ENCODE results near the gene MAP3K5. TPM values are rescaled to one million over a fixed set of nuclear protein-coding genes. Genes with fewer than 3 reads are reported as not detected.

The MAP3K5 gene
- polyA plus RNA-seq, 4 donors = 5.4 to 7.3 (median 6.7) TPM

- DNase-seq (ENCODE audit: low read depth in 4 of 4, low spot score in 2 of 4) = peak in 1 of 4 donors; percentile 20
These were observed 242.8 kb downstream of the MAP3K5 start for GRCh38 chr6:136549300-136550044.

GRCh38 chr6:136548582-136549299, 243.5 kb downstream of the MAP3K5 start:
- no peak for DNase-seq (ENCODE audit: low read depth in 4 of 4, low spot score in 2 of 4)

- no peak for DNase-seq (ENCODE audit: low read depth in 4 of 4, low spot score in 2 of 4)
These were observed 244.4 kb downstream of the MAP3K5 start for GRCh38 chr6:136547871-136548270.

DNA sequence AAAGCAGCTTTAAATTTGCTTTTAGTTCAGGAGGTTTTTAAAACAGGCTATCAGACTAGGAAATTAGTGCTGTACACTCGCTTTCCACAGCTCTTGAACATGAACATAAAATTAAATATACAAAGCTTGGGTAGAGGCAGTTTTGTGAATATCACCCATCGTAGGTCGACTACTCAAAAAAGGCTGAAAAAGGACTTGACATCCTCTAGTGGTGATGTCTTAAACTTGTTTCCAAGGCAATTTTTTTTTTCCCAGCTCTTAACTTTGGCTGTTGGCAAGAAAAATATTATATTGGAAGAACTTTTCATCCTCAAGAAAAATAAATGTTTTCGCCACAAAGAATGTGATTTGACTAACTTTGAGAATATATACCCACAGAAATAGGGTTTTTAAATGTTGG, 244.9 kb downstream of the MAP3K5 start:
- no peak for DNase-seq (ENCODE audit: low read depth in 4 of 4, low spot score in 2 of 4)

DNA sequence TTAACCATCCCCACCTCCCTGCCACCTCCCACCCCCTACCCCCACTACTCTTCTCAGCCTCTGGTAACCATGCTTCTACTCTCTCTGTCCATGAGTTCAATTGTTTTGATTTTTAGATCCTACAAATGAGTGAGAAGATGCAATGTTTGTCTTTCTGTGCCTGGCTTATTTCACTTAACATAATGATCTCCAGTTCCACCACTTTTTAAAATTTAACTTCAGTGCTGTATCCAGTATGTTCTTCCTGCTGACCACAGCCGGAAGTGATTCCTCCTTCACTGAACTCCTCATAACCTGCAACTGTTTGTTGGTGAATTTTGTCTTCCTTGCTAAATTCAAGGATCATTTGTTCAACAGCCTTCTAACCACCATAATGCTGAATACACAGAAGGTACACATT, 245.9 kb downstream of the MAP3K5 start:
- no peak for DNase-seq (ENCODE audit: low read depth in 4 of 4, low spot score in 2 of 4)

- DNase-seq (ENCODE audit: low read depth in 4 of 4, low spot score in 2 of 4) = no peak
These were observed 248.0 kb downstream of the MAP3K5 start for GRCh38 chr6:136544326-136544725.

- no peak for DNase-seq (ENCODE audit: low read depth in 4 of 4, low spot score in 2 of 4)
These were observed 250.9 kb downstream of the MAP3K5 start for GRCh38 chr6:136541395-136541794.

- no peak for DNase-seq (ENCODE audit: low read depth in 4 of 4, low spot score in 2 of 4)
These were observed 252.2 kb downstream of the MAP3K5 start for GRCh38 chr6:136539967-136540652.

- DNase-seq (ENCODE audit: low read depth in 4 of 4, low spot score in 2 of 4) = no peak
These were observed 253.4 kb downstream of the MAP3K5 start for GRCh38 chr6:136538836-136539235.

GRCh38 chr6:136535880-136536650, 256.2 kb downstream of the MAP3K5 start:
- DNase-seq (ENCODE audit: low read depth in 4 of 4, low spot score in 2 of 4) = no peak

- DNase-seq (ENCODE audit: low read depth in 4 of 4, low spot score in 2 of 4) = no peak
These were observed 257.1 kb downstream of the MAP3K5 start for GRCh38 chr6:136535017-136535765.

GRCh38 chr6:136534268-136534667, 258.0 kb downstream of the MAP3K5 start:
- DNase-seq (ENCODE audit: low read depth in 4 of 4, low spot score in 2 of 4) = no peak

GRCh38 chr6:136533487-136533886, 258.8 kb downstream of the MAP3K5 start:
- DNase-seq (ENCODE audit: low read depth in 4 of 4, low spot score in 2 of 4) = no peak

DNA sequence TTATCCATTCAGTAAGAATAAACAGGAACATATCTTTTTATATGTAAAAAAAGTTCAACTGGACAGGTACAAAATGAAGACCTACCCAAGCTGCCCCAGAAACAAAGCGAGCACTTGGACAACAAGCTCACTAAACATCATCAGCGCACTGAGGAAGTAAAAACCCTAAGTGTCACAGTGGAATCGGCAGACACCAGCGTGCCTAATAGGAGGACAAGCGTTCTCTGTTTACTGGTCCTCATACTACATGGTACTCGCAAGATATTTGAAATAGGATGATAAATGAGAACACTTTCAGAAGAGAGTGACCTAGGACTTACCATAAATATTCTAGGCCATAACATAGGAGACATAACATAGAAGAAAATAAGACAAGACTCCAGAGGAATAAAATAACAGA, 260.2 kb downstream of the MAP3K5 start:
- DNase-seq (ENCODE audit: low read depth in 4 of 4, low spot score in 2 of 4) = no peak

GRCh38 chr6:136529710-136530109, 262.6 kb downstream of the MAP3K5 start:
- DNase-seq (ENCODE audit: low read depth in 4 of 4, low spot score in 2 of 4) = no peak

DNA sequence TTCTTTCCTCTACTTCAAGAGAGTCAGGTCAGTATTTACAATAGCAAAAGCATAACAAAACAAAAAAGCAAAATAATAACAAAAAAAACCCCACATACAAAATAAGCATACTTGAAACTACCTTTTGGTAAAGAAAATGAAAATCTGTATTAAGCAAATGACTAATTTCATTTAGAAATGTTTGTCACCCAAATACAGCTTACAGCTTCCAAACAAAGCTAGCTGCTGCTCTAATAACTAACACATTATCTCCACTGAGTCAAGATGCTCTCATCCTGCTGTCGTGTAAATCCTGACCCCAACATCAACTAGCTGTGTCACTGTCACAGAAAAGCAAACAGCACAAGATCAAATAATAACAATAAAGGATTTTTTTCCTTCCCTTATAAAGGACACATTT, 263.8 kb downstream of the MAP3K5 start:
- DNase-seq (ENCODE audit: low read depth in 4 of 4, low spot score in 2 of 4) = no peak

DNA sequence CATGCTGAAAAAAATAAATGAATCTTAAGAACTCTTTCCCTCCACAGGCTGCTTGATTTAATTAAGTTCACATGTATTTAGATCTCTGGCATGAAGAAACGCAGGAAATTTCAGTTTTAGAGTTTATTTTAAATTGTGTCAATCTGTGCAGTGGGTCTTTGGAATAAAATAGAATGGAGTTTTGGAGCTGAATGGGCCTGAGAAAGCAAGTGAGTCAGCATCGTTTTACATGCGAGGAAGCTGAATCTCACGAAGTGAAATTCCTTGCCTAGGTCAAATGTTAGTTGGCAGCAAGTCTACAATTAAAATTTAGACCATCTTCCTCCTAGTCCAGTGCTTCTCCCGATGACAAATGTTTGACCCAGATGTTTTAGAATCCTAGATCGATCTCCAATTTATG, 264.4 kb downstream of the MAP3K5 start:
- no peak for DNase-seq (ENCODE audit: low read depth in 4 of 4, low spot score in 2 of 4)

DNA sequence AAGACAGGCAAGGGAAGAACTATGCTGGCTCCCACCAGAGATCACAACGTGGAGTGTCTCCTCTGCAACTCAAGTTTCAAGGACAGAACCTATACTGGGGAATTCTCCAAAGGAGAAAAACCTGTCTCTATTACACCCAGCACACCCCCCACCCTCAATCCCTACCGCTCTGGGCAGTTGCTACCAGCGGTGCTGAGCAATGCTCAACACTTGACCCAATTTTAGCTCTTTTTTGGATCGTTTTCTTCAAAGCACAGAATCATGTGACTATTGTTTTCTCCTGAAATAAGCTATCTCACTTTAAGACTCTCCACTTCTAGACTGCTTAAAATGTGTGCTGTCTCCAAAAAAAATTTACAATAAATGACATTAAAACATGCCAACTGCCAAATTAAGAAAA, 265.3 kb downstream of the MAP3K5 start:
- no peak for DNase-seq (ENCODE audit: low read depth in 4 of 4, low spot score in 2 of 4)

DNA sequence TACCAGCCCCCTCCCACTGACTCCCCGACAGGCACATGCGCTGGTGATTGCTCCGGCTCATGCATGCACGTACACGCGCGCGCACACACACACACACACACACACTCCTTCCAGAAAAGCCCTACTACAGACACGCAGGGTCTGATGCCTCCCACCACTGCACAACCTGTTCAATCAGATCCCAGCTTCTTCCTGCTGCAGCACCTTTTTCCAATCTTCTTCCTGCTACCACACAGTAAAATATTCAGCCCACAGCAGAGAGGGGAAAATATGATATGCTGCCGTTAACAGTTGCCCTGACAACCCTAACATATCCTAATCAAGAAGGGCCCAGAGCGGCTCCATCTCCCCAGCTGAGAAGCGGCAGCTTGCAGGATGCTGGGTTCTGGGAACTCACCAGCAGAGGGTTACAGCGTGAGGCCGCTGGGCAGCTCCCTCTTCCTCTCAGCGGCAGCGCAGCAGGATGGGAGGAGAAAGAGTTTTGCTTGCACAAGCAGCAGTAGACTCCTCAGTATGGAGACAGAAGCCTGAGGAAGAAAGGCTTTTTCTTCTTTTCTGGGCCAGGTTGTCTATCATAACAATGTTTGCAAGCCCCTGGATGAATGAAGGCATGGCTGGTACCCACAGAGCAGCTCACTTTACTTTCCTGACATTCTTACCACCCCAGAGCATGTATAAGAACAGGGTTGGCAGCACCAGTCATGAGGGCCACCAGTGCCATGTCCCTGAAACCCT, 265.9 kb downstream of the MAP3K5 start:
- no peak for DNase-seq (ENCODE audit: low read depth in 4 of 4, low spot score in 2 of 4)
